Activated B cell treated with CpG ODN at 0.5 μM for 24 hours (primary cell): ENCODE data around the gene DEFB112. TPM values are rescaled to one million over a fixed set of nuclear protein-coding genes. Genes with fewer than 3 reads are reported as not detected.

Experiments
- ATAC-seq: fragments of 200-7000 bp; cut with Tn5 transposase; one replicate; pipeline ENCODE4 v1.10.0; 2021; ENCODE audit warnings: low read depth, mild to moderate bottlenecking, moderate library complexity
- CTCF ChIA-PET: fragments of 350-600 bp; sonication (Branson Sonifier 250); formaldehyde crosslinking; loops from one replicate; lab custom pipeline; 2021; ENCODE audit warnings: antibody characterized with exemption; lab: Charles Lee
- POLR2A ChIA-PET: fragments of 350-600 bp; sonication (Branson Sonifier 250); formaldehyde crosslinking; loops from one replicate; lab custom pipeline; 2021; ENCODE audit warnings: antibody characterized with exemption; lab: Charles Lee
- DNase-seq: peaks from one replicate; pipeline ENCODE4 v3.0.0; 2022
- H3K27ac Mint-ChIP-seq: one replicate; pipeline ENCODE4 v1.8.0; 2020; ENCODE audit warnings: mixed read lengths
- H3K27me3 Mint-ChIP-seq: one replicate; pipeline ENCODE4 v1.8.0; 2021; ENCODE audit warnings: mixed read lengths
- H3K36me3 Mint-ChIP-seq: one replicate; pipeline ENCODE4 v1.8.0; 2021; ENCODE audit warnings: low read depth, mixed read lengths
- H3K4me1 Mint-ChIP-seq: one replicate; pipeline ENCODE4 v1.8.0; 2021; ENCODE audit warnings: mixed read lengths
- H3K4me3 Mint-ChIP-seq: one replicate; pipeline ENCODE4 v1.8.0; 2020; ENCODE audit warnings: mild to moderate bottlenecking, mixed read lengths
- H3K9me3 Mint-ChIP-seq: one replicate; pipeline ENCODE4 v1.8.0; 2020; ENCODE audit warnings: mixed read lengths
- intact Hi-C: fragments of 100-400 bp; cut with micrococcal nuclease; formaldehyde crosslinking; loops from one replicate; pipeline ENCODE4 v1.15.1; 2024
- total RNA-seq: library from RNA; stranded (reverse); gene quantifications from 2 replicates; pipeline ENCODE4 v1.2.3, GENCODE V29; 2022
- TF ChIP-seq, protein P1 (sequence below): fragments of 200-600 bp; IDR thresholded peaks from one replicate; pipeline ENCODE4 v1.8.0; 2022; ENCODE audit warnings: antibody characterized with exemption, mild to moderate bottlenecking

The DEFB112 gene
- total RNA-seq, 1 donor from 2014 or later: not detected

- ChIA-PET CTCF (no interaction called here), POLR2A (no interaction called here)
- Mint-ChIP-seq H3K9me3 (no peaks in the 10 kb centered on the region), H3K36me3 (no peaks in the 10 kb centered on the region), H3K4me3 (no peak overlapping the region), H3K4me1 (no peaks in the 10 kb centered on the region), H3K27me3 (no peaks in the 10 kb centered on the region), H3K27ac (no peak overlapping the region)
- no peak for ATAC-seq
- DNase-seq: no peak
- intact Hi-C loops: no loop called here
- TF ChIP-seq, protein P1, sequence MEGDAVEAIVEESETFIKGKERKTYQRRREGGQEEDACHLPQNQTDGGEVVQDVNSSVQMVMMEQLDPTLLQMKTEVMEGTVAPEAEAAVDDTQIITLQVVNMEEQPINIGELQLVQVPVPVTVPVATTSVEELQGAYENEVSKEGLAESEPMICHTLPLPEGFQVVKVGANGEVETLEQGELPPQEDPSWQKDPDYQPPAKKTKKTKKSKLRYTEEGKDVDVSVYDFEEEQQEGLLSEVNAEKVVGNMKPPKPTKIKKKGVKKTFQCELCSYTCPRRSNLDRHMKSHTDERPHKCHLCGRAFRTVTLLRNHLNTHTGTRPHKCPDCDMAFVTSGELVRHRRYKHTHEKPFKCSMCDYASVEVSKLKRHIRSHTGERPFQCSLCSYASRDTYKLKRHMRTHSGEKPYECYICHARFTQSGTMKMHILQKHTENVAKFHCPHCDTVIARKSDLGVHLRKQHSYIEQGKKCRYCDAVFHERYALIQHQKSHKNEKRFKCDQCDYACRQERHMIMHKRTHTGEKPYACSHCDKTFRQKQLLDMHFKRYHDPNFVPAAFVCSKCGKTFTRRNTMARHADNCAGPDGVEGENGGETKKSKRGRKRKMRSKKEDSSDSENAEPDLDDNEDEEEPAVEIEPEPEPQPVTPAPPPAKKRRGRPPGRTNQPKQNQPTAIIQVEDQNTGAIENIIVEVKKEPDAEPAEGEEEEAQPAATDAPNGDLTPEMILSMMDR: no peak
Observed at GRCh38 chr6:50093116-50093937, 43.6 kb upstream of the DEFB112 start.

DNA sequence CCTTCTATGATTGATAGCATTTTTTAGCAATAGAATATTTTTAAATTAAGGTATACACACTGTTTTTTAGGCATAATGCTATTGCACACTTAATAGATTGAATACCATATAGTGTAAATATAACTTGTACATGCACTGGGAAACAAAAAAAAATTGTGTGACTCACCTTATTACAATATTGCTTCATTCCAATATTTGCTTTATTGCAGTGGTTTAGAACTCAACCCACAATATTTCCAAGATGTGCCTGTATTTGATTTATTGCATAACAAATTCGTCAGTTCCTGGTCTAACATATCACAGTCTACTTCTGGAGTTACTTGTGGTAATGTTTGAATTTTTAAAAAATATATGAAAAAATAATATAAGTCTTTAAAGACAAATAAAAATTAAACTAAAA, 41.9 kb upstream of the DEFB112 start:
- H3K4me3 Mint-ChIP-seq: no peak overlapping the region

DNA sequence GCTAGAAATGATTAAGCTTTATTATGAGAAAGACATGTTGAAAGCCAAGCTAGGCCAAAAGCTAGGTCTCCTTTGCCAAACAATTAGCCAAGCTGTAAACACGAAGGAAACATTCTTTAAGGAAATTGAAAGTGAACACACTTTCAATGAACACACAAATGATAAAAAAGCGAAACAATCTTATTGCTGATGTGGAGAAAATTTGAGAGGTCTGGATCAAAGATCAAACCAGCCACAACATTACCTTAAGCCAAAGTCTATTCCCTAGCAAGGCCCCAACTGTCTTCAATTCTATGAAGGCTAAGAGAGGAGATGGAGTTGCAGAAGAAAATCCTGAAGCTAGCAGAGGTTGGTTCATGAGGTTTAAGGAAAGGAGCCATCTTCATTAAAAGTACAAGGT, 40.2 kb upstream of the DEFB112 start:
- Mint-ChIP-seq H3K4me1 (no peaks in the 10 kb centered on the region), H3K27ac (no peak overlapping the region), H3K4me3 (no peak overlapping the region), H3K27me3 (no peaks in the 10 kb centered on the region), H3K9me3 (no peaks in the 10 kb centered on the region), H3K36me3 (no peaks in the 10 kb centered on the region)
- TF ChIP-seq, protein P1: no peak
- intact Hi-C loops: no loop called here
- POLR2A ChIA-PET: no interaction called here
- no peak for DNase-seq
- CTCF ChIA-PET: no interaction called here
- ATAC-seq: no peak

More for the DNA sequence above, 41.9 kb upstream of the DEFB112 start:
- ChIA-PET CTCF (no interaction called here), POLR2A (no interaction called here)
- no peak for DNase-seq
- H3K36me3 Mint-ChIP-seq: no peaks in the 10 kb centered on the region
- no peak overlapping the region for H3K27ac Mint-ChIP-seq
- H3K4me1 Mint-ChIP-seq: no peaks in the 10 kb centered on the region
- intact Hi-C loops: no loop called here
- no peaks in the 10 kb centered on the region for H3K9me3 Mint-ChIP-seq
- no peaks in the 10 kb centered on the region for H3K27me3 Mint-ChIP-seq
- no peak for ATAC-seq
- TF ChIP-seq, protein P1: no peak

DNA sequence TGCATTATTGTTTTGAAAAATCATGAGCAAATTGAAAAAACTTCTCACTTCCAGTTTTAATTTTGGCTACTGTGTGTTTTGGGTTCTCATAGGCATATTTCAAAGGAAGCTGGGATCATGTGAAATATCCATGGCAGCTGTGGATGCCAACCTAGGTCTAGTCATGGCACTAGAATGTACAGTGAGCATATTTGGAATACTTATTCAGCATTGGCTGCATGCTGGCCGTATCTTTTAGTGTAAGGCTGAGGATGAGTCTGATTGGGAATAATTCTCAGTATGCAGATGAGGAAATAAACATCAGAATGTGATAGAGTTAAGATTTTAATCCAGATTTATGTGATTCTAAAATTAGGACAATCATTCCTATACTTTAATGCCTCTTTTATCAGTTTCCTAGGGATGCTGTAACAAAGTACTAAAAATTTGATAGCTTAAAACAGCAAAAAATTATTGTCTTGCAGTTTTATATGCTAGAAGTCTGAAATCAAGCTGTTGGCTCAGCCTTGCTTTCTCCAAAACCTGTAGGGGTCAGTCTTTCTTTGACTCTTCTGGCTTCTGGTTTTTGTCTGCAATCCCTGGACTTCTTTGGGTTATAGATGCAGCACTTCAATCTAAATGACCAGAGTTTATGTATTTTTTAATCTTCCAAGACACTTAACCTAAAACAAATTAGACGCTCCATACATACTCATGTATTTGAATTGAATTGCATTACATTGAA, 37.7 kb upstream of the DEFB112 start:
- H3K9me3 Mint-ChIP-seq: no peaks in the 10 kb centered on the region
- intact Hi-C loops: no loop called here
- CTCF ChIA-PET: no interaction called here
- TF ChIP-seq, protein P1: no peak
- no peaks in the 10 kb centered on the region for H3K27me3 Mint-ChIP-seq
- H3K27ac Mint-ChIP-seq: no peak overlapping the region
- ATAC-seq (no peak), DNase-seq (no peak)
- POLR2A ChIA-PET: no interaction called here
- H3K4me1 Mint-ChIP-seq: no peaks in the 10 kb centered on the region
- no peaks in the 10 kb centered on the region for H3K36me3 Mint-ChIP-seq
- H3K4me3 Mint-ChIP-seq: no peak overlapping the region

DNA sequence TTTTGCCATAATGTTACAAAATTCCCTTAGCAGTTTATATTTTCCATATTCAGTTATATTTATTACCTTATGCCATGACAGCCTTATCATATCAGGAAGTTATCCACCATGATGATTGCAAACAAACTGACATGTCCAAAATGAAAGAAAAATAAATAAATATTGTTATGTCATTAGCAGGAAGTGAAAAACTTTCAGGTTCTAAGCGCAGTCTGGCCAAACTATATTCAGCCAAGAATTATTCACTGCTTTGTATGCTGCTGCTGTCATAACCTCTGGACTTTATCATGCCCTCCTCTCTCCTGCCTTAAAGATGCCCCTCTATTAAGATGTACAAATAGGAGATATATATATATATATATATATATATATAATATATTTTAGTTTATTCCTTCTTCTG, 27.7 kb upstream of the DEFB112 start:
- TF ChIP-seq, protein P1: no peak
- Mint-ChIP-seq H3K4me1 (no peaks in the 10 kb centered on the region), H3K27me3 (no peaks in the 10 kb centered on the region), H3K27ac (no peak overlapping the region), H3K4me3 (no peak overlapping the region), H3K36me3 (no peaks in the 10 kb centered on the region), H3K9me3 (no peaks in the 10 kb centered on the region)
- POLR2A ChIA-PET: no interaction called here
- DNase-seq (no peak), ATAC-seq (no peak)
- CTCF ChIA-PET: no interaction called here
- intact Hi-C loops: no loop called here
